Measurements from ENCODE around the gene ZC3HAV1. TPM values are rescaled to one million over a fixed set of nuclear protein-coding genes. Genes with fewer than 3 reads are reported as not detected.

ZC3HAV1 gene
- total and polyA plus RNA-seq, 2 experiments from 2014 or later, result 24.8 to 56.8 TPM

GRCh38 chr7:139034855-139035585, 74.5 kb downstream of the ZC3HAV1 start:
- no peaks in the 10 kb centered on the region for H4K20me1 ChIP-seq (replicated peaks; ENCODE audit: insufficient read depth)
- peak overlapping the region; percentile 92; the same call in 1 of the 2 replicates for H2AFZ ChIP-seq
- H3K4me1 Mint-ChIP-seq, result peaks cover 26% of the 10 kb centered on the region
- no peaks in the 10 kb centered on the region for H3K79me2 ChIP-seq (replicated peaks; ENCODE audit: insufficient read depth)
- peaks cover 3% of the 10 kb centered on the region; the same call in 1 of the 2 replicates for H3F3A ChIP-seq (replicated peaks; ENCODE audit: low read depth)
- peaks cover 12% of the 10 kb centered on the region for H3K27me3 Mint-ChIP-seq (ENCODE audit: insufficient read depth, low read depth, poor library complexity)
- no peaks in the 10 kb centered on the region for H3K9me2 ChIP-seq (ENCODE audit: insufficient read depth)
- DNase-seq (ENCODE audit: low spot score) (peak; percentile 61), ATAC-seq (peak; percentile 67)
- peaks cover 30% of the 10 kb centered on the region for H3K36me3 Mint-ChIP-seq (ENCODE audit: low read depth)
- peak overlapping the region; percentile 88 for H3K4me2 ChIP-seq
- H3K4me3 ChIP-seq, result peak overlapping the region; percentile 75
- H3K4me3 Mint-ChIP-seq, result peak overlapping the region; percentile 76
- no peaks in the 10 kb centered on the region for H3K9me3 Mint-ChIP-seq
- H3K27me3 ChIP-seq (ENCODE audit: insufficient read depth), result no peaks in the 10 kb centered on the region
- no peak overlapping the region for H3K27ac Mint-ChIP-seq
- no peak overlapping the region for H3K27ac ChIP-seq (ENCODE audit: low read depth)
- TF ChIP-seq ZNF114 (CRISPR knock-in tag; IDR thresholded peaks at IDR 0.05) (no peak), CTCF (conservative IDR thresholded peaks at IDR 0.05; ENCODE audit: low read depth in 2 of 2) (peak in 1 of 2 experiments; percentile 38; a peak in 1 of 4 replicates), STAT1 (IDR thresholded peaks at IDR 0.05; ENCODE audit: unreplicated experiment) (no peak)
- H3K36me3 ChIP-seq (ENCODE audit: insufficient read depth), result no peaks in the 10 kb centered on the region
- H3K4me1 ChIP-seq (ENCODE audit: insufficient read depth), result peaks cover 15% of the 10 kb centered on the region

- Mint-ChIP-seq H3K27ac (no peak overlapping the region), H3K9me3 (no peaks in the 10 kb centered on the region), H3K27me3 (ENCODE audit: insufficient read depth, low read depth, poor library complexity) (peaks cover 13% of the 10 kb centered on the region), H3K4me1 (peaks cover 26% of the 10 kb centered on the region), H3K36me3 (ENCODE audit: low read depth) (peaks cover 37% of the 10 kb centered on the region), H3K4me3 (peak overlapping the region; percentile 76)
- Histone ChIP-seq H3K4me2 (peak overlapping the region; percentile 88; the same call in 1 of the 2 replicates), H2AFZ (no peak overlapping the region), H4K20me1 (replicated peaks; ENCODE audit: insufficient read depth) (no peaks in the 10 kb centered on the region), H3K36me3 (ENCODE audit: insufficient read depth) (no peaks in the 10 kb centered on the region; the same call in 1 of the 2 replicates), H3K9me2 (ENCODE audit: insufficient read depth) (no peaks in the 10 kb centered on the region), H3K4me3 (peak overlapping the region; percentile 75; the same call in 1 of the 2 replicates), H3K27me3 (ENCODE audit: insufficient read depth) (no peaks in the 10 kb centered on the region), H3F3A (replicated peaks; ENCODE audit: low read depth) (peaks cover 3% of the 10 kb centered on the region; the same call in 1 of the 2 replicates), H3K79me2 (replicated peaks; ENCODE audit: insufficient read depth) (no peaks in the 10 kb centered on the region), H3K27ac (ENCODE audit: low read depth) (no peak overlapping the region), H3K4me1 (ENCODE audit: insufficient read depth) (peaks cover 15% of the 10 kb centered on the region)
- no peak for DNase-seq (ENCODE audit: low spot score)
- no peak for ATAC-seq
- TF ChIP-seq REST (IDR thresholded peaks at IDR 0.05; ENCODE audit: unreplicated experiment) (no peak), ETS1 (IDR thresholded peaks at IDR 0.05) (no peak), ZNF331 (CRISPR knock-in tag; IDR thresholded peaks at IDR 0.05; ENCODE audit: low read depth) (no peak), ZNF462 (CRISPR knock-in tag; IDR thresholded peaks at IDR 0.05) (no peak), POLR2AphosphoS5 (IDR thresholded peaks at IDR 0.05; ENCODE audit: low read depth) (no peak)
Measured at GRCh38 chr7:139034336-139034735, 75.2 kb downstream of the ZC3HAV1 start.
